ENCODE results near the gene CPE. TPM values are rescaled to one million over a fixed set of nuclear protein-coding genes. Genes with fewer than 3 reads are reported as not detected.

The CPE gene
- total RNA-seq, 3 donors from 2014 or later: 106 to 129 (median 114) TPM

DNA sequence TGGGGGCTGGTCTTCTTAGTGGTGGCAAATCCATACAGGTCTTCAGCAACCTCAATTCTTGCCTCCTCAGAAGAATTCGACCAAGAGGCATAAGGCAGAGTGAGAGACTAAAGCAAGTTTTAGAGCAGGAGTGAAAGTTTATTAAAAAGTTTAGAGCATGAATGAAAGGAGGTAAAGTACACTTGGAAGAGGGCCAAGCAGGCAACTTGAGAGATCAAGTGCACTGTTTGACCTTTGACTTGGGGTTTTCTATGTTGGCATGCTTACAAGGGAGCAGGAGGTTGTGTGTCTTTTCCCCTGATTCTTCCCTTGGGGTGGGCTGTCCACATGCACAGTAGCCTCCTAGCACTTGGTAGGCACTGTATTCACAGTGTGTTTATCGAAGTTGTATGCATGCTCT lies 91.2 kb downstream of the CPE start:
- Histone ChIP-seq H3K27me3 (no peaks in the 10 kb centered on the region), H3K4me1 (no peaks in the 10 kb centered on the region), H3K36me3 (no peaks in the 10 kb centered on the region), H3K27ac (no peak overlapping the region), H3K4me3 (no peak overlapping the region), H3K9me3 (peaks cover 0 to 20% of the 10 kb centered on the region in 2 donors)
- intact Hi-C loops (cut with DNase I; ENCODE audit: low total_unique reads): no loop called here
- no peak for DNase-seq (ENCODE audit: low spot score in 2 of 2)
- TF ChIP-seq CTCF (IDR thresholded peaks at IDR 0.05): no peak
- no peak for TF ChIP-seq POLR2A (IDR thresholded peaks at IDR 0.05)
- TF ChIP-seq POLR2AphosphoS5 (IDR thresholded peaks at IDR 0.05): no peak

- H3K9me3 ChIP-seq: peaks cover 0 to 20% of the 10 kb centered on the region in 2 donors
- intact Hi-C loops (cut with DNase I; ENCODE audit: low total_unique reads): no loop called here
- no peak overlapping the region for H3K4me3 ChIP-seq
- no peaks in the 10 kb centered on the region for H3K27me3 ChIP-seq
- H3K27ac ChIP-seq: no peak overlapping the region
- DNase-seq (ENCODE audit: low spot score in 2 of 2): no peak
- no peak for TF ChIP-seq POLR2AphosphoS5 (IDR thresholded peaks at IDR 0.05)
- no peak for TF ChIP-seq POLR2A (IDR thresholded peaks at IDR 0.05)
- no peak for TF ChIP-seq CTCF (IDR thresholded peaks at IDR 0.05)
- no peaks in the 10 kb centered on the region for H3K4me1 ChIP-seq
- no peaks in the 10 kb centered on the region for H3K36me3 ChIP-seq
Observed at GRCh38 chr4:165472943-165473676, 94.3 kb downstream of the CPE start.

DNA sequence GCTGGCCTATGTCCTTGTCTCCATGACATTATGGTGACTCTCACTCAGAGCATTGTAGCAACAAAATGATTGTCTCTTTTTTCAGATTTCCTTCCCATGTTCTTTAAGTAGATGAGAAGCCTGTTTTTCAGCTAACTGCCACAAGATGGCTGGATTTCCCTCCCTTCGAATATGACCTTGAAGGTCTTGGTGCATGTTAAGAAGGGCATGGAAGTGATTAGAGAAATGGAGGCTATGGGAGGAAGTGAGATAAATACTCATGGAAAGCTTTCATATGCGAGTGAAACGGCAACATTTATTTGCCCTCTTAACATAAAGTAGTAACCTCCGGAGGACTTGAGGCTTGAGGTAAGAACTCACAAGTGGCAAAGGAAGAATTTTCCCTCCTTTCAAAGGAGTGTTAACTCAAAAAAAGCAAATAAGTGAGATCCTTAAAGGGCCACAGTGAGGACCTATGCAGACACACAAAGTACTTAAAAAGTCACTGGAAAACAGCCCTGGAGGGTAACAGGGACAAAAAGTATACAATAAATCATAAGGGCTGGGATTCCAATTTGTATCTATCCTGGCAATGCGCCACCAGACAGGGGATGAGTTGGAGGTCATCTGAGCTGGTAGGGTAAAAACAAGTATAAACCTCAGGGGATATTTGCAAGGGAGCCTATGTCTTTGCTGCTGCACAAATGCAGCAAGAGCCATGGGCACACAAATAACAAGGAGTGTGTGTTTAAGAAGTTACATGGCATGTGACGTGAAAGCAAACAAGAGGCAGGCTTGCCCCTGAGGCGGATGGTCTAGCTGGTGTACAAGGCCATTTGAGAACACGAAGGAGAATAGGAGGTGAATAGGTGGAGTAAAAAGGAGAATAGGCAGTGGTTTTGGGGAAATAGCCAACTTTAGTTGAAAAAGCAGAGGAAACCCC lies 96.2 kb downstream of the CPE start:
- TF ChIP-seq POLR2A (IDR thresholded peaks at IDR 0.05) (no peak), POLR2AphosphoS5 (IDR thresholded peaks at IDR 0.05) (no peak), CTCF (IDR thresholded peaks at IDR 0.05) (no peak)
- DNase-seq (ENCODE audit: low spot score in 2 of 2): no peak
- Histone ChIP-seq H3K4me1 (no peaks in the 10 kb centered on the region), H3K36me3 (no peaks in the 10 kb centered on the region), H3K27ac (no peak overlapping the region), H3K4me3 (no peak overlapping the region), H3K27me3 (no peaks in the 10 kb centered on the region), H3K9me3 (peaks cover 0 to 20% of the 10 kb centered on the region in 2 donors)
- intact Hi-C loops (cut with DNase I; ENCODE audit: low total_unique reads): no loop called here

DNA sequence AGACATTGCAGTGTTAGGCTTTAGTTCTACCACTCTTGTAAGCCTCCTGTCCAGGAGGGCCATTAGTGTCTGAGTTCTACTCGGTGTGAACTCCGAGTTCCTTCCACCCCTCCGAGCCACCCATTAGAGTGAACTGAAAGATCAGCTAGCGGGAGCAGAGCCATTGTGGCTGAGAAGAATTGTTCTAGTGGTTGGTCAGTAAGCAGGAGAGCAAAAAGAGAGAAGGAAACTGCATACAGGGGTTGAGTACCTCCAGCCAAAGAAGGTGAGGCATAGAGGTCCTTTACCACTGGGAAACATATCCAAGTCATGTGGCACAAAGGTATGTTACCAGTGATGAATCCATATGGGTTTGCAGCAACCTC lies 96.9 kb downstream of the CPE start:
- intact Hi-C loops (cut with DNase I; ENCODE audit: low total_unique reads): no loop called here
- TF ChIP-seq CTCF (IDR thresholded peaks at IDR 0.05): no peak
- no peak for TF ChIP-seq POLR2A (IDR thresholded peaks at IDR 0.05)
- TF ChIP-seq POLR2AphosphoS5 (IDR thresholded peaks at IDR 0.05): no peak
- H3K27me3 ChIP-seq: no peaks in the 10 kb centered on the region
- H3K4me1 ChIP-seq: no peaks in the 10 kb centered on the region
- DNase-seq (ENCODE audit: low spot score in 2 of 2): no peak
- no peak overlapping the region for H3K27ac ChIP-seq
- no peaks in the 10 kb centered on the region for H3K36me3 ChIP-seq
- peaks cover 0 to 20% of the 10 kb centered on the region in 2 donors for H3K9me3 ChIP-seq
- H3K4me3 ChIP-seq: no peak overlapping the region
